GM21360 (cell line): ENCODE data around the gene INO80B.

Experiments
- ATAC-seq: cut with Tn5 transposase; IDR thresholded peaks from one replicate; pipeline ENCODE4 v1.9.1; 2021; ENCODE audit warnings: mild to moderate bottlenecking, moderate library complexity; ENCODE audit not compliant: unreplicated experiment

Gene INO80B

DNA sequence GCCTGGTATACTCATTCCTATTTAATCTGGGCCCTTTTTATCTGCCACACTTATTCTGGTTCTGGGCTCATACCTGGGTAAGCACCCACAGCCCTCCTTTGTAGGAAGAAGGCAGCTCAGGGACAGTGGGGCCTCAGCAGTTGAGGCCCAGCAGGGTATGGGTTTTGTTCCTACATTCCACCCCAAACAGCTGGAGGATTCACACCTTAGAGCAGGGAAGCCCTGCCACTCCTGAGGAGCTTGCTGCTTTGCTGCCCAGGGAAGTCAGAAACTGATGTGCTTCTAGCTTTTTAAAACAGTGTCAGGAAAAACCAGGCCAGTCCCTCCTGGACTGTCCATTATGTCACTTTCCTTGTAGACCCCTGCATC is 45.7 kb downstream of the INO80B start:
- ATAC-seq = no peak

GRCh38 chr2:74501335-74502071 is 46.6 kb downstream of the INO80B start:
- ATAC-seq = no peak

GRCh38 chr2:74502147-74502719 is 47.3 kb downstream of the INO80B start:
- ATAC-seq = no peak

- no peak for ATAC-seq
These were observed 48.0 kb downstream of the INO80B start for GRCh38 chr2:74502720-74503505.

DNA sequence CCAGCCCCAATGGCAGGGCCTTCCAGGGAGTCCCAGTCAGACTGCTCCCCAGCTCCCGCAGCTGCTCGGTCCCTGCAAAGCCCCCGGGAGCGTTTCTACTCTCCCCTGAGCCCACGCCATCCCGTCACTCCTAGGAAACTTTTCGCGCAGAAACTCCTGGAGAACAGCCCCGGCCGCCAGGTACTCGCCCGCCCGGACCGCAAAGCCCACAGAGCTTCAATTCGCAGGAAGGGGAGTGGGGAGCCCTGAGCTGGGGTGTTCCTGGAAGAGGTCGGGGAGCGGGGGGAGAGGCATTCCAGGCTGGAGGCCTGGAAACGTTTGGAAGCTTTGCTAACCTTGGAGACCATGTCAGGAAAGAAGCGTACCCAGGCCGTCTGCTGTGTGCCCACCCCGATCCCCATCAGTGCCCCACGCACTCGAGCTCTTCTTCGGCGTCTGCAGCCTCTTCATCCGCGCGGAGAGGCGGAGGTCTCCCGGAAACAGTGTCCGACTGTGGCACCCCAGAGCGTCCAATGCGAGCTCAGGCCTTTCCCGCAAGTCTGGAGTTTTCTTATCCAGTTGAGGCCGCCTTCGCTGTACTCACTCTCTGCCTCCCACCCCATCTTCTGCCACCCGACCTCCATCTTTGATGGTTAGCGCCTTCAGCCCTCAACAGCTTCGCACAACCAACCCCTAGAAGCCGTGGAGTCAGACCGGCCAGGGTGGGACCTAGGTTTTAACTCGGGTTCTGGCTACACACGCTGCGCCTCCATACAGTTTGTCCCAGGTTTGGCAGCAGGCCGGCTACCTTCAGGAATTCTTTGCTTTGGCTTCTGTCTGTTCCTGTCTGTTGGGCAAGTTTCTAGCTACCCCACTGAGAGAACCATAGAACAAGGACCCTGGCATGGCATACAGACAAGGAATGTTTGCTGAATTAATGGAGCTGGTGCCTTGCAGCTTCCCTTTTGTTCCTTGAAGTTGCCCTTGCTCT is 48.9 kb downstream of the INO80B start:
- ATAC-seq = no peak

DNA sequence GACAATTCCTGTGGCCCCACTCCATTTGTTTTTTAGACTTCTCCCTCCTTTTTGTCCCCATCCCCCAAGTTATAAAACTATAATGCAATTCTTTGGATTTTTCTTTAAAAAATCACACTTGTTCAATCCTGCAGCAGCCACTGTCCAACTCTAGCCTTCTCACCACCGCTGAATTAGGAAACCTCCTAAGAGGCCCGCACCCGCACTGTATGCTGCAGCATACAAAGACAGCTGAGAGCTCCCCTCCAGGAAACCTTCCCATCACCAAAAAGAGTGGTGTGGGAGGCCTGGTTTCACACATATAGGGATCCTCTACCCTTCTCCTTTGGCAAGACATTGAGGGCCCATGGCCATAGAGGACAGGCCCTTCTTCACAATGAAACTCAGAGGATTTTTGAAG is 49.7 kb downstream of the INO80B start:
- no peak for ATAC-seq

- no peak for ATAC-seq
These were observed 50.8 kb downstream of the INO80B start for GRCh38 chr2:74505448-74506246.

- peak; percentile 80 for ATAC-seq
These were observed 52.4 kb downstream of the INO80B start, which contains the start of gene PCGF1 for GRCh38 chr2:74507145-74507925. TSS of gene PCGF1 (minus strand) at chr2:74507695. CDS start at chr2:74507668, 27 bp downstream.
